GM19043 (cell line): ENCODE measurements around the gene ADIPOR2.
"Not testable (repeated sequence)": the region's sequence is repeated elsewhere in the genome, so short reads cannot be mapped to it uniquely, and the experiment has no call there.

Experiments
- ATAC-seq: cut with Tn5 transposase; IDR thresholded peaks from one replicate; pipeline ENCODE4 v1.9.1; 2021; ENCODE audit warnings: low read depth; ENCODE audit not compliant: unreplicated experiment

Gene ADIPOR2

DNA sequence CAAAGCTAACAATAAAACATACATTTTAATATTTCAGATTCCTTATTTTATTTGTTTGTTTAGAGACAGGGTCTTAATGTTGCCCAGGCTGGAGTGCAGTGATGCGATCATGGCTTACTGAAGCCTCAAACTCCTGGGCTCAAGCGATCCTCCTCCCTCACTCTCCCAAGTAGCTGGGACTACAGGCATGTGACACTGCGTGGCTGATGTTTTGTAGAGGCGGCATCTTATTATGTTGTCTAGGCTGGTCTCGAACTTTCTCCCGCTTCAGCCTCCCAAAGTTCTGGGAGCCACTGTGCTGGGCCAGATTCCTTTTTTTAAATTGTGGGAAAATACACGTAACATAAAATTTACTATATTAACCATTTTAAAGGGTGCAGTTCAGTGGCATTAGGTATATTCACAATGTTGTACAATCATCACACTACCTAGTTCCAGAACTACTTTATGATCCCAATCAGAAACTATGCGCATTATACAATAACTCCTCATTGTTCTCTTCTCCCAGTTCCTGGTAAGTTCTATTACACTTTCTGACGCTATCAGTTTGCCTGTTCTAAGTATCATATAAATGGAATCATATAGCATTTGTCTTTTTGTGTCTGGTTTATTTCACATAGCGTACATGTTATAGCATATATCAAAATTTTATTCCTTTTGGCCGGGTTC lies 40.3 kb downstream of the ADIPOR2 start:
- no peak for ATAC-seq

GRCh38 chr12:1731688-1732078 lies 40.8 kb downstream of the ADIPOR2 start:
- ATAC-seq = not testable (repeated sequence)

- ATAC-seq = no peak
Measured at GRCh38 chr12:1732914-1733313, 42.0 kb downstream of the ADIPOR2 start.

DNA sequence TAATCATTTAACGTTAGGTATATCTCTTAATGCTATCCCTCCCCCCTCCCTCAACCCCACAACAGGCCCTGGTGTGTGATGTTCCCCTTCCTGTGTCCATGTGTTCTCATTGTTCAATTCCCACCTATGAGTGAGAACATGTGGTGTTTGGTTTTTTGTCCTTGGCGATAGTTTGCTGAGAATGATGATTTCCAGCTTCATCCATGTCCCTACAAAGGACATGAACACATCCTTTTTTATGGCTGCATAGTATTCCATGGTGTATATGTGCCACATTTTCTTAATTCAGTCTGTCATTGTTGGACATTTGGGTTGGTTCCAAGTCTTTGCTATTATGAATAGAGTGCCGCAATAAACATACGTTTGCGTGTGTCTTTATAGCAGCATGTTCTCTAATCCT lies 42.8 kb downstream of the ADIPOR2 start:
- ATAC-seq = not testable (repeated sequence)

DNA sequence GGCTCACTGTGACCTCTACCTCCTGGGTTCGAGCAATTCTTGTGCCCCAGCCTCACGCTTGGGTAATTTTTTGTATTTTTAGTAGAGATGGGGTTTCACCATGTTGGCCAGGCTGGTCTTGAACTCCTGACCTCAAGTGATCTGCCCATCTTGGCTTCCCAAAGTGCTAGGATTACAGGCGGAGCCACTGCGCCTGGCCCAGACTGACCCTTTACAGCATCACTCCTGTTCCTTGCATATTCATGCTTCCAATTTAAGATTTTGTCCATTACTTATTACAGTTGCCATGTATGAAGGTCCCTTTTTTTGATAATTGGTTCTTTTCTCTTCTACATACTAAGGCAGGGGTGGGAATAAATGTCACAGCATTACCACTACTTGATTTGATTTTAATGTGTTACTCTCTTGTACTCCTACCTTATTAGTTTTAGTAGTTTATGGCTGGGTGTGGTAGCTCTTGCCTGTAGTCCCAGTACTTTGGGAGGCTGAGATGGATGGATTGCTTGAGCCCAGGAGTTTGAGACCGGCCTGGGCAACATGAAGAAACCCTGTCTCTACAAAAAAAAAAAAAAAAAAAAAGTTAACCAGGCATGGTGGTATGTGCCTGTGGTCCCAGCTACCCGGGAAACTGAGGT lies 46.9 kb downstream of the ADIPOR2 start:
- no peak for ATAC-seq

DNA sequence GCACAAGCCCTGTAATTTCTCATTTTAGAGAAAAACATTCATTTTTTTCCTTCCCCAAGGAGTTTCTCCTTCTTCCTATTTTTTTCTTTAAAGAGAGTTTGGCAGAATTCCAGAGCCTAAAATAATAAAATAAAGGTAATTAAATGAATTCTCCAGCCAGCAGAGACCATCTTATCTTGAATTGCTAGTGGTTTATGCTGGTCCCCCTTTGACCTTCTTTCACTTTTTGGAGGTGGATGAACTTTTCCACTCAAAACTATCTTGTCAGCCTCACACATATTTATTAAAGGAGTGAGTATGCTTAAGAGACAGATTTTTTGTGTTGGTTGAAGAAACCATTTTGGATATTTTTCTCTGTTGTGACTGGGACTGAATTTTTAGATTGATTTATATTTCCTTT lies 47.6 kb downstream of the ADIPOR2 start:
- no peak for ATAC-seq

DNA sequence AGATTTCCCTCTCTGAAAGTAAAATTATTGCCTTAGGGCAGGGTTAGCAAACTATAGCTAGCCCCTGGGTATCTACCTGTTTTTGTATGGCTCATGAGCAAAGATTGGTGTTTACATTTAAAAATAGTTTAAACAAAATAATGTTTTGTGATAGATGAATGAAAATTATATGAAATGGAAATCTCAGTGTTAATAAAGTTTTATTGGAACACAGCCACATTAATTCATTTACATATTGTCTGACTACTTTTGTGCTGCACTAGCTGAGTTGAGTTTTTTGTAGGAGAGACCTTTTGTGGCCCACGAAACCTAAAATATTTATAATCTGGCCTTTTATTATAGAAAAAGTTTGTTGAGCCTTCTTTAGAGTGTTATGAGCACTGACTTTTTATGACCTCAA lies 48.5 kb downstream of the ADIPOR2 start:
- ATAC-seq = no peak

GRCh38 chr12:1740161-1740948 lies 49.5 kb downstream of the ADIPOR2 start:
- no peak for ATAC-seq

DNA sequence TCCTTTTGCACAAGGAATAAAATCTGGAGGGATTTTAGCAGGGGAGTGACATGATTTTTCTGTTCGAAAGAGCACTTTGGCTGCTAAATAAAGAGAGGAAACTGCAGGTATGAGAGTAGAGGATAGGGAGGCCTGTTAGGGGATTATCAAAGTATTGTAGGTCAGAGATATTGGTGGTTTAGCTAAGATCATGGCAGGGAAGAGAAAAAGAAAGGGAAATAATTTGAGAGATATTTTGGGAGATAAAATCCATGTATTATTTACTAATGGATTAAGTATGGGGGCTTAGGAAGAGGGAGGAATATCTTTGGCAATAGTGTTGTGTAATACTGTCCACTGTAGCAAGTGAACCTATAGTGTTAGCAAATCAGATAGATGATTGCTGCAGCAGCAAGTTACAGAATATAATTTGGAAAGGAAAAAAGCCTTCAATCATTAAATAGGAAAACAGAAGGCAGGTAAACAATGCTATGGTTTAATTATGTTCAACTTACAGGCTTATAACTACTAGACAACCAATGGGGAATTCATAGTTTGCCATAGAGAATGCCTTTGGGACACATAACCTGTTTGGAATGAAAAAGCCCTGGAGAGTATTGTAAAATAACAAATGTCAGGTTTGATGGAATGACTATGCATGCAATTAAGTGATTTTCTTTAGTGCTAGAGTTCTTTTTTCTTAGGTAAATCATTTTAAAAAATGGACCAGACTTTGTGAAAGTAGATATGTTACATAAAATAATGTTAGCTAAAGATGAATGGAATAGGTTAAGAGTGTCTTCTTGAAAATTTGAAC lies 50.5 kb downstream of the ADIPOR2 start:
- ATAC-seq = no peak

- no peak for ATAC-seq
Measured at GRCh38 chr12:1744932-1745331, 54.1 kb downstream of the ADIPOR2 start.

- no peak for ATAC-seq
Measured at GRCh38 chr12:1747609-1748008, 56.7 kb downstream of the ADIPOR2 start.

GRCh38 chr12:1749019-1749418 lies 58.1 kb downstream of the ADIPOR2 start:
- no peak for ATAC-seq

DNA sequence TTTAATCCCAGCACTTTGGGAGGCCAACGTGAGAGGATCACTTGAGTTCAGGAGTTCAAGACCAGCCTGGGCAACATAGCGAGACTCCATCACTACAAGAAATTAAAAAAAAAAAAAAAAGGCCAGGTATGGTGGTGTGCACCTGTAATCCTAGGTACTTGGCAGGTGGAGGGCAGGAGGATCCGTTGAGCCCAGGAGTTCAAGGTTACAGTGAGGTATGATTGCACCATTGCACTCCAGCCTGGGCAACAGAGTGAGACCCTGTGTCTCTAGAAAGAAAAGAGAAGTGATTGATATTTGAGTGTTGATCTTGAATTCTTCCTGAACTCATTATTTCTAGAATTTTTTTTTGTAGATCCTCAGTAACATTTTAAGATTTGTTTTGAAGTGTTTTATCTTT lies 59.4 kb downstream of the ADIPOR2 start:
- ATAC-seq = no peak

DNA sequence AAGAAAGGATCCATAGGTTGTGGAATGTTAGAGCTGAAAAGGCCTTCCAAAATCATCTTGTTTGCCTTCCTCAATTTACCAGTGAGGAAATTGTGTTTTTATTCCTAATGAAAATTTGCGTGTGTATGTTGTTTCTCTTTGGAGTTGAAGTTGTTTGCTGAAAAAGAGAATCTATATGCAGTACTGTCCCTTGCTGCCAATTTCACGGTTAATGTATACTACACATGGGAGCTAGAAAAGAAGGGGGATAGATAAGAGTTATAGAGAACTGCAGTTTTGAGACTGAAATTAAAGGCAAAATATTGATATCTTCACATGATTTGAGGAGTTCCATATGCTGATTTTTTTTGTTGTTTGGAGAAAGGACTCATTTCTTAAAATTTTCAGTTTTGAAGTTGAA lies 67.5 kb downstream of the ADIPOR2 start:
- ATAC-seq = no peak

- no peak for ATAC-seq
Measured at GRCh38 chr12:1758887-1759286, 68.0 kb downstream of the ADIPOR2 start.

DNA sequence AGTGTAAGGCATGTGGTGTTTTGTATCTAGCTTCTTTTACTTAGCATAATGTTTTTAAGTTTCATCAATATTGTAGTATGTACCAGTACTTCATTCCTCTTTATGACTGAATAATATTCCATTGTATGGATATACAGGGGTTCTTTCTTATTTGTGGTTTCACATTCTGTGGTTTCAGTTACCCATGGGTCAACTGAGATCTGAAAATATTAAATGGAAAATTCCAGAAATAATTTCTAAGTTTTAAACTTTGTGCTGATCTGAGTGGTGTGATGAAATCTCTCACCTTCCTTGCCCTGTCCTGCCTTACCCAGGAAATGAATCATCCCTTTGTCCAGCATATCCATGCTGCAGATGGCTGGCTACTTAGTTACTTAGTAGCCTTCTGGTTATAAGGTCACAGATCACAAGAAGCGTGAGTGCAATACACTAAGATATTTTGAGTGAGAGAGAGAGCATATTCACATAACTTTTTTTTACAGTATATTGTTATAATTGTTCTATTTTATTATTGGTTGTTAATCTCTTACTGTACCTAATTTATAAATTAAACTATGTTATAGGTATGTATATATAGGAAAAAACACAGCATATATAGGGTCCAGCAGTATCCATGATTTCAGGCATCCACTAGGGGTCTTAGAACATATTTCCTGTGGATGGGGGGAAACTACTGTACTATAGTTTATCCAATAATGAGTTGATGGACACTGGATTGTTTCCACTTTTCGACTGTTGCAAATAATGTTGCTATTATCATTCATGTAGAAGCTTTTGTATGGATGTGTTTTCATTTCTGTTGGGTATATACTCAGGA lies 69.9 kb downstream of the ADIPOR2 start:
- no peak for ATAC-seq

- no peak for ATAC-seq
Measured at GRCh38 chr12:1761857-1762256, 71.0 kb downstream of the ADIPOR2 start.

- no peak for ATAC-seq
Measured at GRCh38 chr12:1763153-1763552, 72.3 kb downstream of the ADIPOR2 start.

GRCh38 chr12:1766110-1766509 lies 75.2 kb downstream of the ADIPOR2 start:
- no peak for ATAC-seq

DNA sequence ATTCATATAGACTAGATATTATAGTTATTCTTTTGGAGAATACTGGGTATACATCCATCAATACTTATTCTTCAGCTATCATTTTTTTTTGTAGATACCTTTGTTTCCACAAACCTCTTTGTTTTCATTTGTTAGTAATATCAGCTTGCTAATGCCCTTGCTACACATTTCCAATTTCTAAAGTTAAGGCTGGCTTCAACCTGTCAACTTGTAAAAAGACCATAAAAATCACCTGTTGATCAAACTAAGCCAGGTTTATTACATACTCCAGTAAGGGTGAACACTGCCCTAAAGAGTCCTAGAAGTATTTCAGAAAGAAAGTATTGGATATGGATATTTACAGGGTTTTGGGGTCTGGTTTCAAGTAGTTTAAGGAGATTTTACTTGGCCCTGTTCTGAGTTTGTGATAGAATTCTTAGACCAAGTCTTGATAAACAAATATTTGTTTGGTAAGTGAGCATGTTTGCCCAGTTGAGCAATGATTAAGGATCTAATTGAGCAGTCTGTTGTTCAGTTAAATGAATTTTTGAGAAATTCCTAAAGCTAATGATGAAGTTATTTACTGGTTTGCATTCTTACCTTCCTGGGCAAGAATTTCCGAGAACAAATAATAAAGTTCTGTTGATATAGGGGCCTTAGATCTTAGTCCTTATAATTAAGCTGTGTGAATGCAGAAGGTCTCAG lies 76.7 kb downstream of the ADIPOR2 start:
- ATAC-seq = no peak
